HepG2 (cell line): ENCODE results near the gene DNAJC15. TPM values are rescaled to one million over a fixed set of nuclear protein-coding genes. Genes with fewer than 3 reads are reported as not detected.

Source experiments
- ATAC-seq: fragments of 200-7000 bp; cut with Tn5 transposase; 3 replicates; pipeline ENCODE4 v1.9.1; 2020; ENCODE audit warnings: mild to moderate bottlenecking, moderate library complexity
- BruUV-seq: library from RNA; stranded (reverse); fragments of 400-500 nt; replicated peaks from 2 replicates; lab custom pipeline; 2021; lab: Mats Ljungman, UMichigan
- CTCF ChIA-PET: fragments of 300-600 bp; formaldehyde crosslinking; extraction: SDS; loops from one replicate; lab custom pipeline; 2021; ENCODE audit warnings: low total read pairs, inconsistent platforms, low intra/inter-chr PET ratio; lab: Yijun Ruan, JAX
- POLR2A ChIA-PET: fragments of 350-600 bp; sonication (Branson Sonifier 250); formaldehyde crosslinking; loops from one replicate; lab custom pipeline; 2020; ENCODE audit warnings: antibody characterized with exemption, inconsistent platforms; lab: Yijun Ruan, JAX
- DNase-seq: peaks from one replicate; pipeline ENCODE4 v3.0.0-alpha.2; 2015; ENCODE audit warnings: low spot score
- FAIRE-seq: peaks from 3 replicates; lab custom pipeline; 2011; peaks lifted over from hg19 to GRCh38; lab: Jason Lieb, UNC
- H2AFZ ChIP-seq: one replicate; pipeline ENCODE4 v1.6.1; 2011; ENCODE audit warnings: low read length, inconsistent platforms
- H3K27ac ChIP-seq: fragments of 300-600 bp; 3 replicates; pipeline ENCODE4 v1.8.0; 2011; ENCODE audit warnings: mixed run types, mild to moderate bottlenecking, mixed read lengths, low read length, inconsistent platforms; ENCODE audit not compliant: insufficient read depth; ENCODE audit errors: extremely low read length
- H3K27me3 ChIP-seq, 2 experiments: fragments of 200-600 bp in 1 of 2; 2 replicates in 1 of 2; 3 replicates in 1 of 2; pipeline versions ENCODE4 v1.6.0 to v1.8.0; 2011; ENCODE audit warnings: low read length in 2 of 2, mild to moderate bottlenecking in 2 of 2, moderate library complexity in 2 of 2, inconsistent platforms in 1 of 2; ENCODE audit not compliant: insufficient read depth in 2 of 2, control insufficient read depth in 1 of 2
- H3K36me3 ChIP-seq, 2 experiments: fragments of 200-600 bp in 1 of 2; replicated peaks in 1 of 2; 2 replicates in 1 of 2; 3 replicates in 1 of 2; pipeline versions ENCODE4 v1.5.1 to v1.8.0; 2011; ENCODE audit warnings: low read length in 2 of 2, inconsistent platforms in 1 of 2; ENCODE audit not compliant: insufficient read depth in 2 of 2, control insufficient read depth in 1 of 2
- H3K4me1 ChIP-seq: 2 replicates; pipeline ENCODE4 v1.5.1; 2012; ENCODE audit warnings: low read length, inconsistent platforms; ENCODE audit not compliant: insufficient read depth
- H3K4me2 ChIP-seq: 2 replicates; pipeline ENCODE4 v1.6.0; 2011; ENCODE audit warnings: low read depth, low read length, inconsistent platforms
- H3K4me3 ChIP-seq, 3 experiments: fragments of 200-600 bp in 1 of 3; sonication (generic), shearing (Covaris generic) in 1 of 3; replicated peaks in 1 of 3; 2 replicates each; pipeline ENCODE4 v1.5.1; 2011 to 2016; ENCODE audit warnings: low read length in 3 of 3, inconsistent platforms in 2 of 3, low read depth in 2 of 3, mild to moderate bottlenecking in 2 of 3, control low read depth in 1 of 3, mixed read lengths in 1 of 3; ENCODE audit not compliant: insufficient read depth in 1 of 3
- H3K79me2 ChIP-seq: one replicate; pipeline ENCODE4 v1.6.1; 2011; ENCODE audit warnings: low read length, inconsistent platforms; ENCODE audit not compliant: insufficient read depth
- H3K9ac ChIP-seq: 2 replicates; pipeline ENCODE4 v1.6.0; 2011; ENCODE audit warnings: mild to moderate bottlenecking, low read depth, low read length, inconsistent platforms; ENCODE audit not compliant: insufficient read depth
- H3K9me3 ChIP-seq: 2 replicates; pipeline ENCODE4 v1.5.1; 2012; ENCODE audit warnings: mild to moderate bottlenecking, low read length
- H4K20me1 ChIP-seq: 2 replicates; pipeline ENCODE4 v1.6.0; 2011; ENCODE audit warnings: inconsistent platforms, mild to moderate bottlenecking, low read length, moderate library complexity; ENCODE audit not compliant: insufficient read depth
- KDM6A ChIP-seq: IDR thresholded peaks from 2 replicates; pipeline ENCODE4 v1.6.1; 2016; ENCODE audit warnings: low read depth
- KLF6 ChIP-seq: IDR thresholded peaks from 2 replicates; pipeline ENCODE4 v1.8.0; 2016; ENCODE audit warnings: missing biosample characterization, missing genetic modification reagents
- NR0B2 ChIP-seq: sonication (generic); formaldehyde crosslinking; IDR thresholded peaks from 2 replicates; pipeline ENCODE4 v1.4.0; 2020; ENCODE audit warnings: mild to moderate bottlenecking, missing genetic modification reagents
- SRY ChIP-seq: sonication (generic); formaldehyde crosslinking; IDR thresholded peaks from 2 replicates; pipeline ENCODE4 v1.8.0; 2022; ENCODE audit warnings: mild to moderate bottlenecking, missing genetic modification reagents
- WGBS: methylation state at CpG from one replicate; pipeline ENCODE4 v1.1.6; 2017; ENCODE audit warnings: low lambda C conversion rate; 5-methylcytosine and 5-hydroxymethylcytosine counted together
- in situ Hi-C: cut with HindIII; loops from 2 replicates; pipeline ENCODE4 v1.10.0; 2017; ENCODE audit warnings: low pct_unique_long_range_greater_than_20kb; ENCODE audit not compliant: extremely low pct_ligation_motif_present
- intact Hi-C: fragments of 100-400 bp; cut with micrococcal nuclease; formaldehyde crosslinking; loops from one replicate; pipeline ENCODE4 v1.10.0; 2022; ENCODE audit not compliant: unreplicated experiment
- polyA plus RNA-seq, 8 experiments: library from polyadenylated mRNA; depleted of rRNA in 3 of 8; stranded (reverse) in 7 of 8; unstranded in 1 of 8; fragments of >200 nt; fragmentation: Illumina TruSeq in 4 of 8; extraction: Trizol in 4 of 8; gene quantifications; 2 replicates each; pipeline versions ENCODE4 v1.2.1 to v1.2.3, GENCODE V29; 2011 to 2016; ENCODE audit warnings: low read depth in 4 of 8, missing spikeins in 1 of 8, mixed read lengths in 1 of 8; ENCODE audit not compliant: insufficient read depth in 1 of 8
- total RNA-seq, 5 experiments: library from RNA; depleted of rRNA; stranded (reverse); fragments of >200 nt; fragmentation: Illumina TruSeq; extraction: Trizol; gene quantifications; 2 replicates each; pipeline ENCODE4 v1.2.3, GENCODE V29; 2016; ENCODE audit warnings: low read depth in 1 of 5
- TF ChIP-seq, protein P1 (sequence below): sonication (generic); formaldehyde crosslinking; IDR thresholded peaks from 2 replicates; pipeline ENCODE4 v1.4.0; 2020; ENCODE audit warnings: missing genetic modification reagents
- TF ChIP-seq, protein P2 (sequence below): sonication (generic); formaldehyde crosslinking; IDR thresholded peaks from 2 replicates; pipeline ENCODE4 v1.4.0; 2020; ENCODE audit warnings: mild to moderate bottlenecking, missing genetic modification reagents, borderline replicate concordance

DNAJC15 gene
- total and polyA plus RNA-seq, 2 of the 13 experiments (the other 11 are each of a cell fraction or from before 2014, with no cell fraction given), result 23.0 to 31.9 TPM

DNA sequence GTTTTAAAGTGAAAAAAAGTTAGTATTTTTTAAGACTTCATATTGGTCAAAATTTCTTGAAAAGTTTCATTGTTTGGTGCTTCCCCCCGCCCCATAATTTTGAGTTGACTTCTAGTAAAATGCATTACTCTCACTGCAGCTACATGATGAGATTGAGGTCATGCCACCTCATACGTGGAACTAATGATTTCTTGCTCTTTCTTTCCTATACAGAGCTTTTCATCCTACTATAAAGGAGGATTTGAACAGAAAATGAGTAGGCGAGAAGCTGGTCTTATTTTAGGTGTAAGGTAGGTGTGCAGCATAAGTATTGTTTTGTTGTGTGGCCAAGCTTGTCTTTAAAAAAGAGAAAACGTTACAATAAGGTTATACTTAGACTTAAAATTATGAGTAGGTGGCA is 55.0 kb downstream of the DNAJC15 start (continued):
- no peak for TF ChIP-seq KDM6A (CRISPR knock-in tag)
- TF ChIP-seq, protein P1, sequence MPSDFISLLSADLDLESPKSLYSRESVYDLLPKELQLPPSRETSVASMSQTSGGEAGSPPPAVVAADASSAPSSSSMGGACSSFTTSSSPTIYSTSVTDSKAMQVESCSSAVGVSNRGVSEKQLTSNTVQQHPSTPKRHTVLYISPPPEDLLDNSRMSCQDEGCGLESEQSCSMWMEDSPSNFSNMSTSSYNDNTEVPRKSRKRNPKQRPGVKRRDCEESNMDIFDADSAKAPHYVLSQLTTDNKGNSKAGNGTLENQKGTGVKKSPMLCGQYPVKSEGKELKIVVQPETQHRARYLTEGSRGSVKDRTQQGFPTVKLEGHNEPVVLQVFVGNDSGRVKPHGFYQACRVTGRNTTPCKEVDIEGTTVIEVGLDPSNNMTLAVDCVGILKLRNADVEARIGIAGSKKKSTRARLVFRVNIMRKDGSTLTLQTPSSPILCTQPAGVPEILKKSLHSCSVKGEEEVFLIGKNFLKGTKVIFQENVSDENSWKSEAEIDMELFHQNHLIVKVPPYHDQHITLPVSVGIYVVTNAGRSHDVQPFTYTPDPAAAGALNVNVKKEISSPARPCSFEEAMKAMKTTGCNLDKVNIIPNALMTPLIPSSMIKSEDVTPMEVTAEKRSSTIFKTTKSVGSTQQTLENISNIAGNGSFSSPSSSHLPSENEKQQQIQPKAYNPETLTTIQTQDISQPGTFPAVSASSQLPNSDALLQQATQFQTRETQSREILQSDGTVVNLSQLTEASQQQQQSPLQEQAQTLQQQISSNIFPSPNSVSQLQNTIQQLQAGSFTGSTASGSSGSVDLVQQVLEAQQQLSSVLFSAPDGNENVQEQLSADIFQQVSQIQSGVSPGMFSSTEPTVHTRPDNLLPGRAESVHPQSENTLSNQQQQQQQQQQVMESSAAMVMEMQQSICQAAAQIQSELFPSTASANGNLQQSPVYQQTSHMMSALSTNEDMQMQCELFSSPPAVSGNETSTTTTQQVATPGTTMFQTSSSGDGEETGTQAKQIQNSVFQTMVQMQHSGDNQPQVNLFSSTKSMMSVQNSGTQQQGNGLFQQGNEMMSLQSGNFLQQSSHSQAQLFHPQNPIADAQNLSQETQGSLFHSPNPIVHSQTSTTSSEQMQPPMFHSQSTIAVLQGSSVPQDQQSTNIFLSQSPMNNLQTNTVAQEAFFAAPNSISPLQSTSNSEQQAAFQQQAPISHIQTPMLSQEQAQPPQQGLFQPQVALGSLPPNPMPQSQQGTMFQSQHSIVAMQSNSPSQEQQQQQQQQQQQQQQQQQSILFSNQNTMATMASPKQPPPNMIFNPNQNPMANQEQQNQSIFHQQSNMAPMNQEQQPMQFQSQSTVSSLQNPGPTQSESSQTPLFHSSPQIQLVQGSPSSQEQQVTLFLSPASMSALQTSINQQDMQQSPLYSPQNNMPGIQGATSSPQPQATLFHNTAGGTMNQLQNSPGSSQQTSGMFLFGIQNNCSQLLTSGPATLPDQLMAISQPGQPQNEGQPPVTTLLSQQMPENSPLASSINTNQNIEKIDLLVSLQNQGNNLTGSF (CRISPR knock-in tag), result no peak
- TF ChIP-seq NR0B2 (CRISPR knock-in tag), result no peak

GRCh38 chr13:43079392-43079931 is 56.1 kb downstream of the DNAJC15 start:
- Histone ChIP-seq H3K9ac (no peak overlapping the region), H3K79me2 (no peaks in the 10 kb centered on the region), H4K20me1 (no peaks in the 10 kb centered on the region), H3K27ac (no peak overlapping the region), H3K4me1 (peaks cover 5% of the 10 kb centered on the region; the same call in 1 of the 2 replicates), H3K36me3 (peaks cover 0 to 17% of the 10 kb centered on the region in 2 experiments; a peak in 2 of 5 replicates), H3K4me2 (no peak overlapping the region), H2AFZ (no peak overlapping the region)
- ATAC-seq (no peak), FAIRE-seq (no peak)
- in situ Hi-C loops, result no loop called here
- intact Hi-C loops, result no loop called here
- WGBS, result 95% methylated on average over 2 of the region's 2 CpGs
- no peak for TF ChIP-seq SRY (CRISPR knock-in tag)
- TF ChIP-seq KLF6, result no peak
- TF ChIP-seq, protein P2, sequence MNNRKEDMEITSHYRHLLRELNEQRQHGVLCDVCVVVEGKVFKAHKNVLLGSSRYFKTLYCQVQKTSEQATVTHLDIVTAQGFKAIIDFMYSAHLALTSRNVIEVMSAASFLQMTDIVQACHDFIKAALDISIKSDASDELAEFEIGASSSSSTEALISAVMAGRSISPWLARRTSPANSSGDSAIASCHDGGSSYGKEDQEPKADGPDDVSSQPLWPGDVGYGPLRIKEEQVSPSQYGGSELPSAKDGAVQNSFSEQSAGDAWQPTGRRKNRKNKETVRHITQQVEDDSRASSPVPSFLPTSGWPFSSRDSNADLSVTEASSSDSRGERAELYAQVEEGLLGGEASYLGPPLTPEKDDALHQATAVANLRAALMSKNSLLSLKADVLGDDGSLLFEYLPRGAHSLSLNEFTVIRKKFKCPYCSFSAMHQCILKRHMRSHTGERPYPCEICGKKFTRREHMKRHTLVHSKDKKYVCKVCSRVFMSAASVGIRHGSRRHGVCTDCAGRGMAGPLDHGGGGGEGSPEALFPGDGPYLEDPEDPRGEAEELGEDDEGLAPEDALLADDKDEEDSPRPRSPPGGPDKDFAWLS (CRISPR knock-in tag), result no peak
- TF ChIP-seq, all 625 proteins: peak for 0
- no peak overlapping the region for H3K4me3 ChIP-seq
- ChIA-PET POLR2A (no interaction called here), CTCF (no interaction called here)
- H3K9me3 ChIP-seq, result no peaks in the 10 kb centered on the region
- no peaks in the 10 kb centered on the region for H3K27me3 ChIP-seq
- no TSS peak for BruUV-seq
- no peak for DNase-seq
